Fibroblast of lung (primary cell): Measurements from ENCODE around the gene SERTAD3.

ENCODE experiments used
- EZH2 ChIP-seq: IDR thresholded peaks from 2 replicates; pipeline ENCODE4 v1.5.1; 2012; ENCODE audit warnings: low read length, control low read depth, mild to moderate bottlenecking; ENCODE audit errors: missing control alignments
- TF ChIP-seq, protein P1 (sequence below), 2 donors: IDR thresholded peaks in 1 of 2; conservative IDR thresholded peaks in 1 of 2; 1 replicate in 1 of 2; 2 replicates in 1 of 2; pipeline ENCODE4 v1.5.1; 2011 to 2012; ENCODE audit warnings: low read length in 2 of 2, control low read depth in 1 of 2, inconsistent platforms in 1 of 2, low read depth in 1 of 2, mild to moderate bottlenecking in 1 of 2

DNA sequence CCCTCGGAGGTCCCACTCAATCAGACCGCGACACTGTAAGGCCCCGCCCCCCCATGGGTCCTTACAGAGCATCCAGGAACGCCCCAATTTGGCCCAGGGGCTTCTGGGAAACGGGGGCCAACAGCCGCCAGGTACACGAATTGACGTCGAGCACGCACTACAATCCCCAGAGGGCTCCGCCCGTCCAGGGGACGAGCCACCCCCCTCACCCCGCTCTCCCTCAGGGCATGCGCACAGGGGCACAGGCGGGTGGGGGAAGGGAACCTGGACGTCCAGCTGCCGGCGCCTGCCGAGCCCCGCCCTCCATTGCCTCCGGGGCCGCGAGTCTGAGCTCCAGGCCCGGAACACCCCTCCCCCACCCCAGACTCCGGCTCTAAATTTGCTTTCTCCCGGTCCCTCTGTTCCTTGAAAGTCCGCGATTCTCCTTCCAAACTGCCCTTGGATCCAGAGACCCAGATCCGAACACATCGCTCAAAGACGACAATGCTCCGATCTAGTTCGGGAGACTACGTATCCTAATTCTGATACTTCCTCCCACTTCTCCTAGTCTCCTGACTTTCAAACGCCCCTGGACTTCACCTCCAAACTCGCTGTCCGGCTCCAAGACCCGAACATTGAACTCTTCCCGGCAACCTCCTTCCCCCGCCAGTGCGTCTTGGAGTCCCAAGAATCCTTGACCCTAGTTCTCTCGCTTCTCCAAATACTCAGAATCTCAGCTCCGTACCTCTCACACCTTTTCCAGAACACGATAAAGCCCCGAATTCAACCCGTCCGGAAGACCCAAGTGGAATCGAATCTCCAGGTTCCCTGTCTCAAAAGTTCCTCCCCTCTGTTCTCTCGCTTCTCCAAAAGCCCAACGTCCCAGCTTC is 770 bp downstream of the SERTAD3 start:
- TF ChIP-seq, protein P1, sequence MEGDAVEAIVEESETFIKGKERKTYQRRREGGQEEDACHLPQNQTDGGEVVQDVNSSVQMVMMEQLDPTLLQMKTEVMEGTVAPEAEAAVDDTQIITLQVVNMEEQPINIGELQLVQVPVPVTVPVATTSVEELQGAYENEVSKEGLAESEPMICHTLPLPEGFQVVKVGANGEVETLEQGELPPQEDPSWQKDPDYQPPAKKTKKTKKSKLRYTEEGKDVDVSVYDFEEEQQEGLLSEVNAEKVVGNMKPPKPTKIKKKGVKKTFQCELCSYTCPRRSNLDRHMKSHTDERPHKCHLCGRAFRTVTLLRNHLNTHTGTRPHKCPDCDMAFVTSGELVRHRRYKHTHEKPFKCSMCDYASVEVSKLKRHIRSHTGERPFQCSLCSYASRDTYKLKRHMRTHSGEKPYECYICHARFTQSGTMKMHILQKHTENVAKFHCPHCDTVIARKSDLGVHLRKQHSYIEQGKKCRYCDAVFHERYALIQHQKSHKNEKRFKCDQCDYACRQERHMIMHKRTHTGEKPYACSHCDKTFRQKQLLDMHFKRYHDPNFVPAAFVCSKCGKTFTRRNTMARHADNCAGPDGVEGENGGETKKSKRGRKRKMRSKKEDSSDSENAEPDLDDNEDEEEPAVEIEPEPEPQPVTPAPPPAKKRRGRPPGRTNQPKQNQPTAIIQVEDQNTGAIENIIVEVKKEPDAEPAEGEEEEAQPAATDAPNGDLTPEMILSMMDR (conservative IDR thresholded peaks at IDR 0.05 in 1 of 2, IDR thresholded peaks at IDR 0.05 in 1 of 2; ENCODE audit: low read depth in 1 of 2, low read length in 2 of 2) = no peak
- no peak for TF ChIP-seq EZH2
